ENCODE results near the gene ENTHD1. TPM values are rescaled to one million over a fixed set of nuclear protein-coding genes. Genes with fewer than 3 reads are reported as not detected.

The ENTHD1 gene
- total and polyA plus RNA-seq, 2 of the 8 experiments (the other 6 are each of a cell fraction or from before 2014, with no cell fraction given): not detected

GRCh38 chr22:39845529-39845928, 48.0 kb downstream of the ENTHD1 start:
- H3K56ac ChIP-seq (replicated peaks; ENCODE audit: insufficient read length, low read depth, low read length): no peak overlapping the region
- H2AFZ ChIP-seq (ENCODE audit: low read length): no peak overlapping the region
- H3K14ac ChIP-seq (ENCODE audit: insufficient read length): no peak overlapping the region
- ChIA-PET POLR2A (ENCODE audit: partially characterized antibody) (no interaction called here), CTCF (ENCODE audit: partially characterized antibody) (no interaction called here)
- H3K23me2 ChIP-seq (ENCODE audit: low read depth, low read length): no peaks in the 10 kb centered on the region
- no peak overlapping the region for H4K5ac ChIP-seq (ENCODE audit: insufficient read length, low read depth, low read length)
- H2BK20ac ChIP-seq (ENCODE audit: low read length): no peak overlapping the region
- H4K8ac ChIP-seq (ENCODE audit: extremely low read depth, insufficient read depth, low read length): no peak overlapping the region
- no peak overlapping the region for H2BK5ac ChIP-seq (ENCODE audit: low read depth, low read length)
- WGBS, 2 experiments (ENCODE audit: extremely low coverage in 1 of 2, insufficient coverage in 1 of 2, insufficient read length in 1 of 2, insufficient replicate concordance in 2 of 2, low coverage in 1 of 2, low lambda C conversion rate in 2 of 2, missing lambda C conversion rate in 1 of 2): 78% methylated on average over 3 of the region's 3 CpGs; no CpG with 5 or more reads in 1 of the 2 experiments
- H4K20me1 ChIP-seq (replicated peaks in 1 of 2; ENCODE audit: control insufficient read depth in 1 of 2, insufficient read depth in 2 of 2, low read length in 2 of 2): no peaks in the 10 kb centered on the region
- no peak overlapping the region for H2BK15ac ChIP-seq (ENCODE audit: low read length)
- H3K23ac ChIP-seq (ENCODE audit: insufficient read length): no peak overlapping the region
- no peak overlapping the region for H3K4me3 ChIP-seq (ENCODE audit: extremely low read depth in 1 of 4, insufficient read depth in 2 of 4, low read depth in 3 of 4, low read length in 4 of 4)
- H3K9ac ChIP-seq (replicated peaks in 1 of 4; ENCODE audit: extremely low read depth in 1 of 4, low read depth in 3 of 4, low read length in 3 of 4): no peak overlapping the region
- no peak overlapping the region for H3K4ac ChIP-seq (replicated peaks; ENCODE audit: insufficient read length, low read depth, low read length)
- no peak overlapping the region for H2BK120ac ChIP-seq (replicated peaks; ENCODE audit: low read depth, low read length)
- H2BK12ac ChIP-seq (ENCODE audit: low read depth, low read length): no peak overlapping the region
- H3K36me3 ChIP-seq (ENCODE audit: control insufficient read depth in 2 of 4, insufficient read depth in 4 of 4, low read length in 3 of 4): no peaks in the 10 kb centered on the region
- no peak overlapping the region for H3K4me2 ChIP-seq (ENCODE audit: insufficient read depth in 1 of 2, low read depth in 2 of 2, low read length in 2 of 2)
- H3K4me1 ChIP-seq (replicated peaks in 1 of 4; ENCODE audit: control insufficient read depth in 3 of 4, insufficient read depth in 4 of 4, low read length in 3 of 4): no peaks in the 10 kb centered on the region
- H2AK5ac ChIP-seq (ENCODE audit: low read depth, low read length): no peak overlapping the region
- no peaks in the 10 kb centered on the region for H3K79me2 ChIP-seq (ENCODE audit: control insufficient read depth in 1 of 2, insufficient read depth in 2 of 2, low read length in 2 of 2)
- no peak overlapping the region for H4K91ac ChIP-seq (replicated peaks; ENCODE audit: insufficient read length, low read length)
- H3K79me1 ChIP-seq (ENCODE audit: low read depth, low read length): no peaks in the 10 kb centered on the region
- H3K9me3 ChIP-seq (ENCODE audit: insufficient read depth in 2 of 2, low read depth in 1 of 2, low read length in 1 of 2): no peaks in the 10 kb centered on the region
- FAIRE-seq: no peak
- H3K27me3 ChIP-seq (replicated peaks in 1 of 4; ENCODE audit: control insufficient read depth in 3 of 4, extremely low read depth in 1 of 4, insufficient read depth in 3 of 4, low read length in 3 of 4): no peaks in the 10 kb centered on the region
- H3K18ac ChIP-seq (ENCODE audit: extremely low read depth, low read length): no peak overlapping the region
- TF ChIP-seq RXRA (IDR thresholded peaks at IDR 0.05; ENCODE audit: insufficient read depth, low read depth, low read length): no peak
- no peak for TF ChIP-seq TAF1 (IDR thresholded peaks at IDR 0.05; ENCODE audit: low read depth, low read length)
- TF ChIP-seq ZNF274 (IDR thresholded peaks at IDR 0.05; ENCODE audit: borderline replicate concordance, extremely low read depth, low read length): no peak
- TF ChIP-seq POLR2AphosphoS5 (IDR thresholded peaks at IDR 0.05; ENCODE audit: low read depth, low read length): no peak
- TF ChIP-seq MAFK (IDR thresholded peaks at IDR 0.05; ENCODE audit: low read depth, low read length): no peak
- no peak for TF ChIP-seq CBX8 (IDR thresholded peaks at IDR 0.05; ENCODE audit: borderline replicate concordance, low read depth, low read length)
- TF ChIP-seq BRCA1 (IDR thresholded peaks at IDR 0.05; ENCODE audit: low read depth, low read length): no peak
- TF ChIP-seq HDAC2 (IDR thresholded peaks at IDR 0.05; ENCODE audit: borderline replicate concordance in 1 of 2, low read depth in 2 of 2, low read length in 2 of 2): no peak
- no peak for TF ChIP-seq CREB1 (IDR thresholded peaks at IDR 0.05)
- TF ChIP-seq GABPA (IDR thresholded peaks at IDR 0.05; ENCODE audit: borderline replicate concordance, insufficient read depth, low read length): no peak
- DNase-seq (ENCODE audit: low read depth in 1 of 2, low spot score in 2 of 2): no peak
- H3K27ac ChIP-seq (ENCODE audit: low read depth, low read length): no peak overlapping the region

Data from H1 (cell line).